GM10248 (cell line): ENCODE measurements around the gene SFRP2.

Experiments
- CTCF ChIA-PET: fragments of 300-600 bp; sonication (Branson Sonifier 250); formaldehyde crosslinking; extraction: SDS; loops from one replicate; lab custom pipeline; 2021; ENCODE audit warnings: antibody characterized with exemption; lab: Yijun Ruan, JAX
- POLR2A ChIA-PET: fragments of 350-650 bp; sonication (Branson Sonifier 250); formaldehyde crosslinking; extraction: SDS; loops from one replicate; lab custom pipeline; 2020; ENCODE audit warnings: antibody characterized with exemption; lab: Yijun Ruan, JAX
- DNase-seq: peaks from one replicate; pipeline ENCODE4 v3.0.0; 2012; ENCODE audit errors: extremely low spot score
- TF ChIP-seq, protein P1 (sequence below): IDR thresholded peaks from 2 replicates; pipeline ENCODE4 v1.5.1; 2012; ENCODE audit warnings: mild to moderate bottlenecking, low read depth; ENCODE audit errors: extremely low read depth, missing control alignments, control extremely low read depth

Gene SFRP2

DNA sequence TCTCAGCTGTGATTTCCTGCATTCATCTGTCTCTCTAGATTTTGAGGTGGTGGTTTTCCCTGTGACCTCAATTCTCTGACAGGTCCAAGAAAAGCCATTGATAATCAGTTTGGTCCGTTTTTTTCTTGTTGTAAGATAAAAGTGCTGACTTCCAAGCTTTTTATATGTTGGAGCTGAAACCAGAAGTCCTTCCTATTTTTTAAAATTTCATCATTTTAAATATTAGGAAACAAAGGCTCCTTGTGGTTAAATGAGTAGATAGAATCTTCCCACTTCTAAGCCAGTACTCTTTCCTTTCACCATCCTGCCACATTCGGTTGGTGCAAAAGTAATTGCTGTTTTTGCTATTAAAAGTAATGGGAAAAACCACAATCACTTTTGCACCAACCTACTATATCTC lies 47.3 kb downstream of the SFRP2 start:
- TF ChIP-seq, protein P1, sequence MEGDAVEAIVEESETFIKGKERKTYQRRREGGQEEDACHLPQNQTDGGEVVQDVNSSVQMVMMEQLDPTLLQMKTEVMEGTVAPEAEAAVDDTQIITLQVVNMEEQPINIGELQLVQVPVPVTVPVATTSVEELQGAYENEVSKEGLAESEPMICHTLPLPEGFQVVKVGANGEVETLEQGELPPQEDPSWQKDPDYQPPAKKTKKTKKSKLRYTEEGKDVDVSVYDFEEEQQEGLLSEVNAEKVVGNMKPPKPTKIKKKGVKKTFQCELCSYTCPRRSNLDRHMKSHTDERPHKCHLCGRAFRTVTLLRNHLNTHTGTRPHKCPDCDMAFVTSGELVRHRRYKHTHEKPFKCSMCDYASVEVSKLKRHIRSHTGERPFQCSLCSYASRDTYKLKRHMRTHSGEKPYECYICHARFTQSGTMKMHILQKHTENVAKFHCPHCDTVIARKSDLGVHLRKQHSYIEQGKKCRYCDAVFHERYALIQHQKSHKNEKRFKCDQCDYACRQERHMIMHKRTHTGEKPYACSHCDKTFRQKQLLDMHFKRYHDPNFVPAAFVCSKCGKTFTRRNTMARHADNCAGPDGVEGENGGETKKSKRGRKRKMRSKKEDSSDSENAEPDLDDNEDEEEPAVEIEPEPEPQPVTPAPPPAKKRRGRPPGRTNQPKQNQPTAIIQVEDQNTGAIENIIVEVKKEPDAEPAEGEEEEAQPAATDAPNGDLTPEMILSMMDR = no peak
- CTCF ChIA-PET = interaction anchor here (1.0 to 2.6 kb wide), 4 partner anchors 9 to 35 kb away, joined by 3 to 11 read pairs (median 3); no protein-coding TSS in a partner anchor
- POLR2A ChIA-PET = no interaction called here
- DNase-seq = no peak

- POLR2A ChIA-PET = no interaction called here
Measured at GRCh38 chr4:153735906-153736461, 52.9 kb downstream of the SFRP2 start.

GRCh38 chr4:153733751-153734448 lies 55.0 kb downstream of the SFRP2 start:
- ChIA-PET POLR2A (no interaction called here), CTCF (interaction anchor here (0.7 to 2.5 kb wide), 5 partner anchors 10 to 760 kb away, joined by 3 to 19 read pairs (median 3); no protein-coding TSS in a partner anchor)
- TF ChIP-seq, protein P1 = no peak
- no peak for DNase-seq

More at GRCh38 chr4:153735906-153736461, 52.9 kb downstream of the SFRP2 start:
- TF ChIP-seq, protein P1 = no peak
- DNase-seq = no peak
- CTCF ChIA-PET = no interaction called here

GRCh38 chr4:153731239-153731638 lies 57.6 kb downstream of the SFRP2 start:
- POLR2A ChIA-PET = no interaction called here
- CTCF ChIA-PET = interaction anchor here (1.8 kb wide), 1 partner anchor 19 kb away, joined by 5 read pairs; no protein-coding TSS in a partner anchor
- DNase-seq = no peak
- TF ChIP-seq, protein P1 = no peak
